ENCODE data around the gene CARM1.

The CARM1 gene

DNA sequence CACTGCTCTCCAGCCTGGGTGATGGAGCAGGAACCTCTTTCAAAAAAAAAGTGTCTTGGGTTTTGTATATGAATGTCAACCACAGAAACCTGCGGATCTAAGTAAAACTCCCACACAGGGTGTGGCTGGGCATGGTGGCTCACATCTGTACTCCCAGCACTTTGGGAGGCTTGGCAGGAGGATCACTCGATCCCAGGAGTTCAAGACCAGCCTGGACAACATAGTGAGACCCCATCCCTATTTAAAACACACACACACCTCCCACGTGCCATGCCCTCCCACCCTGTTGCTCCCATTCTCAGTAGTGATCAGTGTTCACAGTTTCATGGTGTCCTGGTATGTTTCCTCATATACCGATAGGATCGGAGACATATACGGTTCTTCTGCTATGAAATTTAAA, 44.5 kb upstream of the CARM1 start:
- TF ChIP-seq, protein P1, sequence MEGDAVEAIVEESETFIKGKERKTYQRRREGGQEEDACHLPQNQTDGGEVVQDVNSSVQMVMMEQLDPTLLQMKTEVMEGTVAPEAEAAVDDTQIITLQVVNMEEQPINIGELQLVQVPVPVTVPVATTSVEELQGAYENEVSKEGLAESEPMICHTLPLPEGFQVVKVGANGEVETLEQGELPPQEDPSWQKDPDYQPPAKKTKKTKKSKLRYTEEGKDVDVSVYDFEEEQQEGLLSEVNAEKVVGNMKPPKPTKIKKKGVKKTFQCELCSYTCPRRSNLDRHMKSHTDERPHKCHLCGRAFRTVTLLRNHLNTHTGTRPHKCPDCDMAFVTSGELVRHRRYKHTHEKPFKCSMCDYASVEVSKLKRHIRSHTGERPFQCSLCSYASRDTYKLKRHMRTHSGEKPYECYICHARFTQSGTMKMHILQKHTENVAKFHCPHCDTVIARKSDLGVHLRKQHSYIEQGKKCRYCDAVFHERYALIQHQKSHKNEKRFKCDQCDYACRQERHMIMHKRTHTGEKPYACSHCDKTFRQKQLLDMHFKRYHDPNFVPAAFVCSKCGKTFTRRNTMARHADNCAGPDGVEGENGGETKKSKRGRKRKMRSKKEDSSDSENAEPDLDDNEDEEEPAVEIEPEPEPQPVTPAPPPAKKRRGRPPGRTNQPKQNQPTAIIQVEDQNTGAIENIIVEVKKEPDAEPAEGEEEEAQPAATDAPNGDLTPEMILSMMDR (conservative IDR thresholded peaks at IDR 0.05; ENCODE audit: low read length) = no peak
- no peak for TF ChIP-seq EZH2phosphoT487 (IDR thresholded peaks at IDR 0.05; ENCODE audit: borderline replicate concordance)
- H3K9me3 ChIP-seq (ENCODE audit: insufficient read depth, low read depth, low read length) = no peaks in the 10 kb centered on the region
- no peak overlapping the region for H3K9ac ChIP-seq (ENCODE audit: low read depth, low read length, poor library complexity, severe bottlenecking)
- H3F3A ChIP-seq (ENCODE audit: low read depth) = no peaks in the 10 kb centered on the region
- H4K20me1 ChIP-seq (ENCODE audit: insufficient read depth, low read length, poor library complexity, severe bottlenecking) = no peaks in the 10 kb centered on the region
- no peak overlapping the region for H3K4me2 ChIP-seq (ENCODE audit: low read depth, low read length, poor library complexity, severe bottlenecking)
- peaks cover 59% of the 10 kb centered on the region; the same call in 1 of the 2 replicates for H3K36me3 ChIP-seq (ENCODE audit: insufficient read depth, low read length)
- H3K27me3 ChIP-seq (ENCODE audit: insufficient read depth, low read length, poor library complexity, severe bottlenecking) = no peaks in the 10 kb centered on the region
- H2AFZ ChIP-seq (ENCODE audit: low read length) = no peak overlapping the region
- no peaks in the 10 kb centered on the region for H3K4me1 ChIP-seq (ENCODE audit: insufficient read depth, low read length, poor library complexity, severe bottlenecking)
- H3K4me3 ChIP-seq (ENCODE audit: low read length, poor library complexity, severe bottlenecking) = no peak overlapping the region
- no peaks in the 10 kb centered on the region for H3K9me2 ChIP-seq (replicated peaks; ENCODE audit: low read depth, low read length)
- no peaks in the 10 kb centered on the region for H3K79me2 ChIP-seq (ENCODE audit: insufficient read depth, low read length)

DNA sequence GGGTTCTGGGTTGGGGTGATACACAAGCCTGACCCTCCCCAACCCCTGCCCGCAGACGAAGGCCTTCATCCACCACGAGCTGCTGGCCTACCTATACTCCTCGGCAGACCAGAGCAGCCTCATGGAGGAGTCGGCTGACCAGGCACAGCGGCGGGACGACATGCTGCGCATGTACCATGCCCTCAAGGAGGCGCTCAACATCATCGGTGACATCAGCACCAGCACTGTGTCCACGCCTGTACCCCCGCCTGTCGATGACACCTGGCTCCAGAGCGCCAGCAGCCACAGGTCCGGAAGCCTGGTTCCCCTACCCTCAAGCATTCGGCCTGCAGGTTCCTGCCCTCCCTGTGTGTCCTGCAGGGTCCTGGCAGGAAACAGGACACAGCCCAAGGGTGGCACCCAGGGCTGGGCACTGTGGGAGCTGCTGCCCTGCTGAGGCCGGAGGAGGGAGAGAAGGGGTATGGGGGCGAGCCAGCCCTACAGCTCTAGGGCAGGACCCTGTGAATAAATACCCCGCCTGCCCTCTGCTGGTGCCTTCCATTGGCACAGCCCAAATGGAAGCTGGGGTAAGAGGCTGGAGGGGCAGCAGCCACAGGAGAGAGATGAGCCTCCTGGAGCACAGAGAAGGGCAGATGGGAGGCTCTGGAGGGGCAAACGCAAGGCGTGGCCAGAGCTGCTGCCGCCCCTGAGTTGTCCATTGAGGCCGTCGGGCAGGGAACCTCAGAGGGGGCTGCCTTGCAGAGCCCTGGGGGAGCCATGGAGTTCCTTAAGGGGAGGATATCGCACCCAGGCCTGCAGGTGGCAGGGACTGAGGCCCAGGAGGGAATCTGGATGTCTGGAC, 42.2 kb upstream of the CARM1 start:
- no peaks in the 10 kb centered on the region for H3K9me3 ChIP-seq (ENCODE audit: insufficient read depth, low read depth, low read length)
- no peak overlapping the region for H3K4me3 ChIP-seq (ENCODE audit: low read length, poor library complexity, severe bottlenecking)
- no peaks in the 10 kb centered on the region for H3K79me2 ChIP-seq (ENCODE audit: insufficient read depth, low read length)
- H2AFZ ChIP-seq (ENCODE audit: low read length) = no peak overlapping the region
- TF ChIP-seq, protein P1 (conservative IDR thresholded peaks at IDR 0.05; ENCODE audit: low read length) = 0 out of 2 replicates have a peak, but pooled peaks have one; percentile 15
- TF ChIP-seq EZH2phosphoT487 (IDR thresholded peaks at IDR 0.05; ENCODE audit: borderline replicate concordance) = no peak
- H3K9me2 ChIP-seq (replicated peaks; ENCODE audit: low read depth, low read length) = no peaks in the 10 kb centered on the region
- H3K4me1 ChIP-seq (ENCODE audit: insufficient read depth, low read length, poor library complexity, severe bottlenecking) = no peaks in the 10 kb centered on the region
- no peaks in the 10 kb centered on the region for H4K20me1 ChIP-seq (ENCODE audit: insufficient read depth, low read length, poor library complexity, severe bottlenecking)
- H3K36me3 ChIP-seq (ENCODE audit: insufficient read depth, low read length) = peaks cover 66% of the 10 kb centered on the region; the same call in 1 of the 2 replicates
- H3K9ac ChIP-seq (ENCODE audit: low read depth, low read length, poor library complexity, severe bottlenecking) = no peak overlapping the region
- no peak overlapping the region for H3K4me2 ChIP-seq (ENCODE audit: low read depth, low read length, poor library complexity, severe bottlenecking)
- H3K27me3 ChIP-seq (ENCODE audit: insufficient read depth, low read length, poor library complexity, severe bottlenecking) = no peaks in the 10 kb centered on the region
- no peaks in the 10 kb centered on the region for H3F3A ChIP-seq (ENCODE audit: low read depth)

DNA sequence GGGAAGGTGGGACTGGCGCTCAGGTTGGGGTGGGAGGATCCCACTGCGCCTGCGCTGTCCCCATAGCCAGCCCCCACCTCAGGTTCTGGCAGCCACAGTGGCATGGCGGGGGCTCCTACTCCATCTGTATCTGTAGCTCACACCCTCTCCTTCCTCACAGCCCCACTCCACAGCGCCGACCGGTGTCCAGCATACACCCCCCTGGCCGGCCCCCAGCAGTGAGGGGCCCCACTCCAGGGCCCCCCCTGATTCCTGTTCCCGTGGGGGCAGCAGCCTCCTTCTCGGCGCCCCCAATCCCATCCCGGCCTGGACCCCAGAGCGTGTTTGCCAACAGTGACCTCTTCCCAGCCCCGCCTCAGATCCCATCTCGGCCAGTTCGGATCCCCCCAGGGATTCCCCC, 41.4 kb upstream of the CARM1 start:
- H3K79me2 ChIP-seq (ENCODE audit: insufficient read depth, low read length) = no peaks in the 10 kb centered on the region; the same call in 1 of the 2 replicates
- TF ChIP-seq EZH2phosphoT487 (IDR thresholded peaks at IDR 0.05; ENCODE audit: borderline replicate concordance) = no peak
- TF ChIP-seq, protein P1 (conservative IDR thresholded peaks at IDR 0.05; ENCODE audit: low read length) = no peak

More for the DNA sequence above, 41.4 kb upstream of the CARM1 start:
- H3K9me2 ChIP-seq (replicated peaks; ENCODE audit: low read depth, low read length) = no peaks in the 10 kb centered on the region
- H4K20me1 ChIP-seq (ENCODE audit: insufficient read depth, low read length, poor library complexity, severe bottlenecking) = peaks cover 3% of the 10 kb centered on the region
- H3K27me3 ChIP-seq (ENCODE audit: insufficient read depth, low read length, poor library complexity, severe bottlenecking) = no peaks in the 10 kb centered on the region
- no peak overlapping the region for H3K4me3 ChIP-seq (ENCODE audit: low read length, poor library complexity, severe bottlenecking)
- H3K9ac ChIP-seq (ENCODE audit: low read depth, low read length, poor library complexity, severe bottlenecking) = no peak overlapping the region
- H3K36me3 ChIP-seq (ENCODE audit: insufficient read depth, low read length) = peaks cover 59% of the 10 kb centered on the region; the same call in 1 of the 2 replicates
- peaks cover 1% of the 10 kb centered on the region for H3K4me1 ChIP-seq (ENCODE audit: insufficient read depth, low read length, poor library complexity, severe bottlenecking)
- H3F3A ChIP-seq (ENCODE audit: low read depth) = no peaks in the 10 kb centered on the region; the same call in 1 of the 2 replicates
- no peak overlapping the region for H3K4me2 ChIP-seq (ENCODE audit: low read depth, low read length, poor library complexity, severe bottlenecking)
- no peaks in the 10 kb centered on the region for H3K9me3 ChIP-seq (ENCODE audit: insufficient read depth, low read depth, low read length)
- no peak overlapping the region for H2AFZ ChIP-seq (ENCODE audit: low read length)
